Endothelial cell (in vitro differentiated cells): Measurements from ENCODE around the gene TCEAL1. TPM values are rescaled to one million over a fixed set of nuclear protein-coding genes. Genes with fewer than 3 reads are reported as not detected.
"Not testable (repeated sequence)": the region's sequence is repeated elsewhere in the genome, so short reads cannot be mapped to it uniquely, and the experiment has no call there.

ENCODE experiments used
- DNase-seq: peaks from one replicate; pipeline ENCODE4 v3.0.0; 2021; ENCODE audit warnings: low spot score
- H3K27ac Mint-ChIP-seq: one replicate; pipeline ENCODE4 v1.8.0; 2021; ENCODE audit warnings: mixed read lengths, inconsistent platforms; ENCODE audit not compliant: unreplicated experiment
- H3K27me3 Mint-ChIP-seq: one replicate; pipeline ENCODE4 v1.8.0; 2021; ENCODE audit warnings: mild to moderate bottlenecking, moderate library complexity, mixed read lengths, inconsistent platforms; ENCODE audit not compliant: unreplicated experiment
- H3K36me3 Mint-ChIP-seq: one replicate; pipeline ENCODE4 v1.8.0; 2021; ENCODE audit warnings: mild to moderate bottlenecking, low read depth, mixed read lengths, inconsistent platforms; ENCODE audit not compliant: unreplicated experiment
- H3K4me1 Mint-ChIP-seq: one replicate; pipeline ENCODE4 v1.8.0; 2021; ENCODE audit warnings: mild to moderate bottlenecking, mixed read lengths, inconsistent platforms; ENCODE audit not compliant: unreplicated experiment
- H3K4me3 Mint-ChIP-seq: one replicate; pipeline ENCODE4 v1.8.0; 2021; ENCODE audit warnings: mild to moderate bottlenecking, mixed read lengths, inconsistent platforms; ENCODE audit not compliant: unreplicated experiment
- H3K9me3 Mint-ChIP-seq: one replicate; pipeline ENCODE4 v1.8.0; 2021; ENCODE audit warnings: mixed read lengths, inconsistent platforms; ENCODE audit not compliant: unreplicated experiment
- CTCF ChIP-seq: fragments of 200-600 bp; sonication (generic); IDR thresholded peaks from one replicate; pipeline ENCODE4 v1.5.0; 2021; ENCODE audit warnings: antibody characterized with exemption; ENCODE audit not compliant: unreplicated experiment
- total RNA-seq: library from RNA; stranded (reverse); fragmentation: NEBNext Ultra II Directional; extraction: Animal tissue kit (Norgen Biotek cat#: 25700); gene quantifications from one replicate; pipeline ENCODE4 v1.2.1, GENCODE V29; 2021; ENCODE audit not compliant: unreplicated experiment

TCEAL1 gene
- total RNA-seq, 1 donor from 2014 or later = 12.5 TPM

GRCh38 chrX:103586659-103587058 is 42.1 kb upstream of the TCEAL1 start:
- Mint-ChIP-seq H3K36me3 (peaks cover 2% of the 10 kb centered on the region), H3K27ac (peak overlapping the region; percentile 89), H3K27me3 (no peaks in the 10 kb centered on the region), H3K9me3 (no peaks in the 10 kb centered on the region), H3K4me1 (peaks cover 5% of the 10 kb centered on the region), H3K4me3 (peak overlapping the region; percentile 94)
- no peak for DNase-seq
- no peak for TF ChIP-seq CTCF

- H3K4me3 Mint-ChIP-seq = peak overlapping the region; percentile 31
- not testable (repeated sequence) for DNase-seq, H3K9me3 Mint-ChIP-seq, H3K27me3 Mint-ChIP-seq, H3K27ac Mint-ChIP-seq, H3K4me1 Mint-ChIP-seq
- peaks cover 19% of the 10 kb centered on the region for H3K36me3 Mint-ChIP-seq
Measured at GRCh38 chrX:103592295-103592694, 36.5 kb upstream of the TCEAL1 start.

DNA sequence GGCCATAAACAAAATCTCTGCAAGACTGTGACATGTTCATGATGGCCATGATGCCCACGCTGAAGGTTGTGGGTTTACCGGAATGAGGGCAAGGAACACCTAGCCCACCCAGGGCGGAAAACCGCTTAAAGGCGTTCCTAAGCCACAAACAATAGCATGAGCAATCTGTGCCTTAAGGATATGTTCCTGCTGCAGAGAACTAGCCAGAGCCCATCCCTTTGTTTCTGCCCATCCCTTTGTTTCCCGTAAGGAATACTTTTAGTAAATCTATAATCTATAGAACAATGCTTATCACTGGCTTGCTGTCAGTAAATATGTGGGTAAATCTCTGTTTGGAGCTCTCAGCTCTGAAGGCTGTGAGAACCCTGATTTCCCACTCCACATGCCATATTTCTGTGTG is 33.6 kb upstream of the TCEAL1 start:
- H3K36me3 Mint-ChIP-seq = peaks cover 19% of the 10 kb centered on the region
- H3K4me3 Mint-ChIP-seq, H3K27me3 Mint-ChIP-seq, H3K4me1 Mint-ChIP-seq, H3K9me3 Mint-ChIP-seq, H3K27ac Mint-ChIP-seq, DNase-seq: not testable (repeated sequence)

GRCh38 chrX:103607364-103608305 is 21.1 kb upstream of the TCEAL1 start, which contains the start of gene TCEAL3:
Gene TCEAL3 (plus strand): TSS chrX:103607963. CDS start chrX:103609065, 1,102 bp downstream.
- peak within 1 kb of the TSS; percentile 67 for H3K27ac Mint-ChIP-seq
- no peaks in the 10 kb centered on the region for H3K9me3 Mint-ChIP-seq
- H3K4me1 Mint-ChIP-seq = peaks cover 11% of the 10 kb centered on the region
- DNase-seq = peak; percentile 38
- H3K4me3 Mint-ChIP-seq = peak within 1 kb of the TSS; percentile 92
- TF ChIP-seq CTCF = no peak
- H3K27me3 Mint-ChIP-seq = peaks cover 2% of the 10 kb centered on the region
- H3K36me3 Mint-ChIP-seq = peaks cover 10% of the 10 kb centered on the region

GRCh38 chrX:103608306-103608963 is 20.3 kb upstream of the TCEAL1 start:
- TF ChIP-seq CTCF = no peak
- peaks cover 6% of the 10 kb centered on the region for H3K4me1 Mint-ChIP-seq
- H3K27me3 Mint-ChIP-seq = peaks cover 2% of the 10 kb centered on the region
- peaks cover 4% of the 10 kb centered on the region for H3K36me3 Mint-ChIP-seq
- peak overlapping the region; percentile 88 for H3K4me3 Mint-ChIP-seq
- no peak overlapping the region for H3K27ac Mint-ChIP-seq
- DNase-seq = peak; percentile 2
- no peaks in the 10 kb centered on the region for H3K9me3 Mint-ChIP-seq

GRCh38 chrX:103610282-103610681 is 18.5 kb upstream of the TCEAL1 start:
- Mint-ChIP-seq H3K4me1 (peaks cover 6% of the 10 kb centered on the region), H3K4me3 (no peak overlapping the region), H3K27ac (no peak overlapping the region), H3K27me3 (peaks cover 2% of the 10 kb centered on the region), H3K36me3 (peaks cover 4% of the 10 kb centered on the region), H3K9me3 (no peaks in the 10 kb centered on the region)
- DNase-seq = no peak
- no peak for TF ChIP-seq CTCF
